Activated CD4-positive, alpha-beta T cell treated with anti-CD3 and anti-CD28 coated beads, Interleukin-2, amount 50 U/mL, for 4 hours (primary cell): ENCODE data around the gene FBXO9.
"Not testable (repeated sequence)": the region's sequence is repeated elsewhere in the genome, so short reads cannot be mapped to it uniquely, and the experiment has no call there.

Source experiments
- DNase-seq, 2 experiments: peaks; one replicate each; pipeline ENCODE4 v3.0.0-alpha.2; 2020

Gene FBXO9

DNA sequence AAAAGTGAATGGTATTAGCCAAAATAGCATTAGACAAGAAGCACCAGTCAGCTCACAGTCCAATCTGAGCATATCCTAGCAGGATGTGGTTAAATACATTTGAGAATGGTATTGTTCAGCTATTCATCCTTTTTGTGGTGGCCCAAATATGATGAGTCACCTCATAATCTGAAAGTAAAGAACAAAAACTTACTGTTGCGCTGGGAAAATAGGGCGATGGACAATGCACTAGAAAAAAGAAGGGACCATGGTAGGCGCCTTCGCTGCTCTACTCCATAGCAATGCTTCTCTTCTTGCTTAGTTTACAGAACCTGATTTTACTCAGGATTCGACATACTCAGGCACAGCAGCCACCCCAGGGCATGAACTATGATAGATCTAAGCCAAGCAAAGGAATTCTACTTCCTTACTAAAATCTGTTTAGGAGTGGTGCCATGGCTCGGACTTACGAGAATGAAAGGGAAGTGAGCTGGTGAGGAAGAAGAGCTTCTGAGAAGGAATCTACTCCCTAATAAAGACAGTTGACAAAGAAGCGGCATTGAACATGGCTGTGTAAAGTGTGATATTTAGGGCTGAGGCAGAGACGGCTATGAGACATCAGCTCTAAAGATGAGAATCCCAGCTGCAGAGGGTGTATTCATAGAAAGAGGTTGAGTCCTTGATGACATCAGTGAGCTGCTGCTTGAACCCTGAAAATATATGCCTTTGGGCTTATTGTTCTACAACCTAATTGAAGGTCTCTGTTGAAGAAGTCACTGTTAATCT is 16.6 kb upstream of the FBXO9 start:
- DNase-seq = no peak

DNA sequence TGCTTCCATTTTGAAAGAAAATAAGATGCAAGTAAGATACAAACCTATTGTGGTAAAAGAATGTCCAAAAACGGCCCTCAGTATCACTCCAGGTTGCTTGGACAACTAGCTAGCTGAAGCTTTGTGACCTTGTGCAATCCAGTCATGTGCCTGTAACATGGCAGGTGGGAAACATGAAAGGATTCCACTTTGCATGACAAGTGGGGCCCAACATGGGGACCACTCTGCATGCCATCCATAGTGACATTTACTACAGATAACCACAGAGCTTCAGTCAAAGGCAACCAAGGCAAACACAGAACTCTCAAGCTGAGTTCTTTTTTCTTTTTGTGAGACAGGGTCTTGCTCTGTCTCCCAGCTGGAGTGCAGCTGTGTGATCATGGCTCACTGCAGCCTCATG is 15.8 kb upstream of the FBXO9 start:
- DNase-seq = no peak

DNA sequence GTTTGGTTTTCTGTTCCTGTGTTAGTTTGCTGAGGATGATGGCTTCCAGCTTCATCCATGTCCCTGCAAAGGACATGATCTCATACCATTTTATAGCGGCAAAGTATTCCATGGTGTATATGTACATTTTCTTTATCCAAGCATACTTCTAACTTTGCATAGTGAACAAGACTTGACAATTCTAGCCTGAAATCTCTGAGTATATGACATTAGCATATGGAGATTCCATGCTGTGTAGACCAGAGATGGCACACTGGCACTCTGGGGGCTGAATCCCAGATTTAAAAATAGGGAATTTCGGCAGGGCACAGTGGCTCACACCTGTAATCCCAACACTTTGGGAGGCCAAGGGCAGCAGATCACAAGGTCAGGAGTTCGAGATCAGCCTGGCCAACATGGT is 13.1 kb upstream of the FBXO9 start:
- not testable (repeated sequence) for DNase-seq

DNA sequence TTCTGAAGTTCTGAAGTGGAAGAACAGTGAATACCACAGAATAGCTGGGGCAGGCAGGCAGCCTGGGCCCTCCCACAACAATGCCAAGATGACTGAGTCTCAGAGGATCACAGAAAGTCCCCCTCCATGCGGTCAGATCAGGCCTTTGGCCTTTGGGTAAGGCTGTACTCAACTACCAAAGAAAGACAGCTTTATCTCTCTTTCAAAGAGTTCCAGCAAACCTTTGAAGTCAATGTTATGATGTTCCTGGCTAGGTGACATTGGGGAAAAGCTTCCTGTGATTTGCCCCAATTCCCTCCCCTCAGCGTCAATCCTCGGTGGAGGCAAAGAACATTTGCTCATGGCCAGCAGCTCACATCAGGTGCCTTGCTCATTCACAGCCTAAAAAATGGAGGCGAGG is 10.7 kb upstream of the FBXO9 start:
- DNase-seq = no peak

DNA sequence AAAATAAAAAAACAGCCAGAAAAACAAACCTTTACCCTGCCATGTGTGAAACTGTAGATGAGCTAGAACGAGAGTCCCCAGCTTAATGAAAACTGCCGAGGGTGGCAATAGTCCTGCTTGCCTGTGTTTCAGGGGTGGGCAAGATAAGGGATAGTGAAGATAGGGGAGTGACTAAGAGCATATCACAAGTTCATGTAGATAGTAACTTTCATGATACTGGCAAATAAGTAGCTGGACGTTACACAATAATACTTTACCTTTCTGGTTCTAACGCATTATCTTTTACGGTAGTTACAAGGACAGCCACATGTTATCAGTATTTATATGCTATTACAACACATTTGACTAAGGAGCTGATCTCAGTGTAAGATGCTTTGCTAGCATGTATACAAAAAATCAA is 9.3 kb upstream of the FBXO9 start:
- DNase-seq = no peak

DNA sequence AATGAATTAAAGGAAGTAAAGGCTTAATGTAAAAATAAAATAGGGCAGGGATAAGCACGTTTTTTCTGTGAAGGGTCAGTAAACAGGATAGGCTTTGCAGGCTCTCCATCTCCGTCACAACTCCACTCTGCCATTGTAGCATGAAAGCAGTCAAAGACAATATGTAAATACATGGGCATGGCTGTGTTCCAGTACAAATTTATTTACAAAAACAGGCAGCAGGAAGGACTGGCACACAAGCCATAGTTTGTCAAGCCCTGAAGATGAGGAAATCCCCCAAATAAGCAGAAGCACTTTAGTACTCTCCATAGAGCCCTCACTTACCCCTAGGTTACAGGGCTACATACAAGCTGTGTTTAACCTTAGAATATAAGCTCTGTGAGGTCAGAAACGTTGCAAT is 8.9 kb upstream of the FBXO9 start:
- DNase-seq = no peak

DNA sequence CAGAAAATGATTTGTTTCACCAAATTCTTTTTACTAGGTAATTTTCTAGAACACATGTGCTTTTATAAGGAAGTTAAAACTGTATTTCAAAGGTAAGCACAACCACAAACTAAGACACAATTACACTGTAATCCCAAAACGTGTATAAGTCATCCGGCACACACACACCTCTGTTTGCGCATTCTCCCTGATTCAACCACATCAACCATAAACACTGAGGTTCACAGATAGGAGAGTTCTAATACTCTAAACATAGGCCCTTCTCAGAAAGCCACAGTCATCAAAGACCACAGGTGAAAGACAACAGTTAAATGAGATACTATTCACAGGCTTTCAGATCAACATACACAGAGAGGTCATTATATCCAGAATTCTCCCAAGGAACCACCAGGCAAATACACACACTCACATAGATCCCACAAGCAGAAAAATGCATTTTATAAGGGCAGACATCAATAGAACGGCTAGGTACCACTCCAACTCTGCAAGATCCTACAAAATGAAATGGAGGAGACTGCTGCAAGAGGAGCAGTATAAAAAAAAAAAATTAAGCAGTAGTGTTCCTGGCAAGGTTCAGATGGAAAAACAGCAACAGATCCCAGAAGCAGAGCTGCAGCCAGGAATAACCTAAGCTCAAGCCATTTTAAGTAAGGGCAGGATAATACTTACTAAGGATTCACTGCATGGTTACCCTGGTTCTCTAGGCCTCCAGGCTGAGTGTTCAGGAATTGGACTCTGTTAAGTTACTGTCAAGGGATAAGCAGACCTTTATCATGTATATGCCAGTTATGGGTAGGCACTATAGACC is 6.6 kb upstream of the FBXO9 start:
- DNase-seq = no peak

DNA sequence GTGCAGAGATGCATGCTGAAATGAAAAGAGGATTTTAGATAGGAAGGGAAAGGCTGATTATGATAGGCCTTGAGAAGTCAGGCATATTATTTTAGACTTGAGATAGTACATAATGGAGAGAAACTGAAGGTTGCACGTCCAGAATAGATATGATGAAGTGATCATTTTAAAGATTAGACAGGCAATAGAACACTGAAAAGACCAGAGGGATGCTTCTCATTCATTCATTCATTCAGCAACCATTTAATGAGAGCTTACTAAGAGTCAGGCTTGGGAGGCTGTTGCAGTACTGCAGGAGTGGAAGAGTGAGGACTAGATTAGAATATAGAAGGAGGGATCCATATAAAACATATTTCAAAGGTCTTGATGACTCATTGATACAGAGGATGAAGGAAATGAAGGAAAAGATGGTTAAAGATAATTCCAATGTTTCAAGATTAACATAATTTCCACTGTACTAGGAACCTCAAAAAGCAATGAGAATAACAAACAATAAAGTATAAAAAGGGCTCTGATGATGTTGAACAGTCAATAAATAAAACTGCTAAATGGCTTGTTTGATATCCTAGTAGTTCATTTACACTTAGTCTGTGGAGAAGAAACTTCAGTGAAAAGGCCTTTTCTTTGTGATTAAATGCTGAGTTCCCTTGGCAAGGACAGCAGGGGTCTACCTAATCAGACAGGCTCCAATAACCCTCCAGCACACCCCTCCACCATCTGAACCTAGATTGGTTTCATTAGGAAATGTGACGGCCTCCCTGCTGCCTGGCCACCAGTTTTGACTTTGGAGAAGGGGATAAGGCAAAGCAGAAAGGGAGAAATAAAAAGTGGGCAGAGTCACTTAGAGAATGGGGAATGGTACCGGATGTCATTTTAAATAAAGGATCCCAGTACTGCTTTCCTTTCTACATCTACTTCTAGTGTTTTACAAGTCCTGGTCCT is 5.3 kb upstream of the FBXO9 start:
- DNase-seq = no peak

DNA sequence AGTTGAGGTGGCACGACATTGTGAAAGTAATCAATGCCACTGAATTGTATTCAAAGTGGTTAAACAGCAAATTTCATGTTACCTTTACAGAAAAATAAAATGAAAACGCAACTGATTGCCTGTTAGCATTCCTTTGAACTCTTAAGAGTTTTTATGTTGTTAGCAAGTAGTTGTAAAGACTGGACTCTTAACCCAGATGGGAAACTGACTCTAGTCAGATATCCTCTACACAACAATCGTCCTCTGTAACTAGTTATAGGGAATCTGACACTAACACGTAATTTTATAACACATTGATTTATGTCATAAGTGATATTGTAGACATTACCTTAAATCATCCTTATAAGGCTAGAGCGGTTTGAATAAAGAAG is 3.0 kb upstream of the FBXO9 start:
- DNase-seq = no peak

DNA sequence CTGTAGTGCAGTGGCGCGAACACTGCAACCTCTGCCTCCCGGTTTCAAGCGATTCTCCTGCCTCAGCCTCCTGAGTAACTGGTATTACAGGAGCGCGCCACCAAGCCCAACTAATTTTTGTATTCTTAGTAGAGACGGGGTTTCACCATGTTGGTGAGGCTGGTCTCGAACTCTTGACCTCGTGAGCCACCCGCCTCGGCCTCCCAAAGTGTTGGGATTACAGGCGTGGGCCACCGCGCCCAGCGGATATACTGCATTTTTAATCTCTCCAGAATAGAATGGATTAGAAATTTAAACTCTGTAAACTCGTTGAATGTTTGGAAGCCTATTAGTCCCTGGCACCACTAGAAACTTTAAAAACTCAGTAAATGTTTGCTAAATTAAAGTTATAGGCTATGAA is 949 bp upstream of the FBXO9 start:
- DNase-seq = not testable (repeated sequence)

DNA sequence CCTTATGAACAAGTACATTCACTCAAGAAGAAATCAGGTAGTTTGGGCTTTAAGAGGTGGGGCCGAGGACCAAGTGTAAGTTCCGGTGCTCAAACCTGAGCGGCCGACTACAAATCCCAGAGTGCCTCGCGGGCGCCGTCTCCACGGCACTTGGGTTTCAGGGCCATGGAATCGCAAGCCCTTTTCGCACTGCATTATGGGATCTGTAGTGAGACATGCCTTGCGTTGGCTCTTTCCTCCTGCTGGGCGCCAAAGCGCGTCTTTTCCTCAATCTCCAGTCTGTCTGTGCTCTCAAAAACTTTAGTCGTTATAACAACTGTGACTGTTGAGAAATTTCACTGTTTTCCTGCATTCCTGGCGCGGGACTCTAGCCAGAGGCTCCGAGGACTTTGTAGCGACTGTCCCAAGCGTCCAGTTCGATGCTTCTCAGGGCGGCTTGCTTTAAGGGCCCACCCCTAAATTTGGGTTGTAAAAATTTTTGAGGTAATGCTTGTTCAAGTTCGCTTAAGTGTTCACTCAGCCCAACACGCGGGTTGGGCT is 408 bp upstream of the FBXO9 start:
- peak; percentile 95 to 96 for DNase-seq

DNA sequence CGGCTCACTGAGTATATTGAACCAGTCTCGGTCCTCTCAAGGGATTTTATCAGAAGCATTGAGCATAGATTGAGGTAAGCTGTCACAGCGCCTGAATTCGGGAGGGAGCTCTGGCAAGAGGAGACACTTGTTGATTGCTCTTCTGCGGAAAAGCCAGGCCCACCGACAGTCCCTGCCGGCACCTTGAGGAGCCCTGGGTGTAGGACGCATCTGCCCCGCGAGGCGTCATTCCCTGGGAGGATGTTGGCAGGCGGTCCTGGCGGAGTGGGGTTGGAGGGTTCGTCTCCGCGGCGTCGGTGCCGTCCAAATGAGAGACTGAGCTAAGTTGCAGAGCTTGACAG is 843 bp downstream of the FBXO9 start:
- peak; percentile 13 to 29 for DNase-seq

DNA sequence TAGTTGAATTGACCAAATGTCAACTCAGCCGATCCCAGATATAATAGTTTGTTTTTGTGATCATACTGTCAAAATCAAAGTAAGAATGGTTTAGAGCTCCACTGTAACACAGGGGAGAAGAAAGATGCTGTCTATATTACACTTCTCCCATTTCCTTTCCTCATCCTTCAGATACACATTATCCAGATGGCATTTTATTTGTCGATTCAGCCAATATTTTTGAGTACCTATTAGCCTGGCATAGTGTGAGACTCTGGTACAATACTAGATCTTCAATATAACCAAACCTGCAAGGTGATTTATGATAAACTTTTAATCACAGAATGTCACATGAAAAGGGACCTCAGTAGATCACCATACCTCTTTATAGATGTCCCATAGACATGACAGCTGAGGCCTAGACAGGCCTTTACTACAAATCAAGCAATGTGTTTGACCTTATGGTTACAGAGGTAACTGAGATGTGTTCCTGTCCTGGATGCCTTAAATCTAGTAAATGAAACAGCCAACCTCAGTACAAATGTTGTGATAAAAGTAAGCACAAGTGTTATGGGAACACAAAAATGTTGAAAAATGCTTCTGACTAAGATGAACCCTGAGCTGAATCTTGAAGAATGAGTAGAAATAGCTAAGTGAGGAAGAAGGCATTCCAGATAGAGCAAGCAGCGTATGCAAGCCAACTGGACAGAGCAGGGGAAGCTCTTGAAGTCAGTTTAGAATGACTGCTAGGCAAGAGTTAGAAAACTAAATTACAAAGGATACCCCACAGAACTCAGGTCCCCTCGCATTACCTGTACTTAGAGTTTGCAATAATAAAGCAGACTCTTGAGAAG is 1.9 kb downstream of the FBXO9 start:
- no peak for DNase-seq

DNA sequence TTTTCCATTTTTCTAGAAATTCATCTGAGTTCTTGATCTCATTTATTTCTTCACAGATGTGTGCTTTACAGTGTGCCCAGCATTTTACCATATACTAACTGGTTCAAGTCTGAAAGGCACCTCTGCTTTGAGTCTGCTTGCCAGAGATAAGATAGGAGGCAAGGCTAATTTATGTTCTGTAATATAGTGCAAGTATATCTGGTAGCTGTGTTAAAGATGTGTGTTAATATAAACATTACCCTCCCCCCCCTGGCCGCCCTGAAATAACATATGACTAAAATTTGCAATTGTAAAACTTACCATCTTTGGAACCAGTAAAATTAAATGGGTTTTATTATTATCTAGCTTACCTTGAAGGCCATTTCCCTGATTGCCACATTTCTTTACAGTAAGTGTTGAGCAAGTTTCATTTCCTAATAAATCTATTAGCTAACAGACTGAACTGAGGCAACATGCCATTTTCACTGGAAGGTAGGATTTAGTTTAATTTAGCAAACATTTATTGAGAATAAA is 2.7 kb downstream of the FBXO9 start:
- DNase-seq = no peak

DNA sequence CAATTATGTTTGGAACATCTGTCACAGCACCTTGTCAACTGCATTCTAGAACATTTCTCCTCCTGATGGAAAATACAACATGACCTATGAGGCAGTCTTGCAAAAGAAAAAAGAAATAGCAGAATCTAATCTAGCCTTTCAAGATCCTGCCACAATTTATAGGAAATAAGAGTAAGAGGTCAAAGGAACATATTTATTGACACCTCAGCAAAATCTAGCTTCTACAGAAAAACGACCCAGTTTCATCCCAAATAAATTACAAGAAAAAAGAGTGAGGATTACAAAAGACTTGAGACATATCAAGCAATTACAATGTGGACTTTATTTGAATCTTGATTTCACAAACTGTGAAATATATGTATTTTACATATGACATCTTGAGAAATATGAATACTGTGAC is 4.2 kb downstream of the FBXO9 start:
- no peak for DNase-seq

DNA sequence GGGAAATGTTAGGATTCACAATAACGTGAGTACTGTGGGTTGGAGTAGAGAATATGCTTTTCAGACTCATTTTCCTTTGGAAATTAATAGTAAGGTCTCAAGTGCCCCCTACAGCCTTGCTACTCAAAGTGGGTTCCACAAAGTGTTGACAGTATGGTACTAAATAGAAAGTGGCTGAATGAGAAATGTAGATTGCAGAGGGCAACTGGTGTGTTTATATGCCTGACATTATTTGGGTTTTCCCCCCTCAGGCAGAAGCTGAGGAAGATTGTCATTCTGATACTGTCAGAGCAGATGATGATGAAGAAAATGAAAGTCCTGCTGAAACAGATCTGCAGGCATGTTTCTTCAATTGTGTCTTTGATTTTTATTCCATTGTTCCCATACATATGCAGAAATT is 5.6 kb downstream of the FBXO9 start:
- DNase-seq = no peak

DNA sequence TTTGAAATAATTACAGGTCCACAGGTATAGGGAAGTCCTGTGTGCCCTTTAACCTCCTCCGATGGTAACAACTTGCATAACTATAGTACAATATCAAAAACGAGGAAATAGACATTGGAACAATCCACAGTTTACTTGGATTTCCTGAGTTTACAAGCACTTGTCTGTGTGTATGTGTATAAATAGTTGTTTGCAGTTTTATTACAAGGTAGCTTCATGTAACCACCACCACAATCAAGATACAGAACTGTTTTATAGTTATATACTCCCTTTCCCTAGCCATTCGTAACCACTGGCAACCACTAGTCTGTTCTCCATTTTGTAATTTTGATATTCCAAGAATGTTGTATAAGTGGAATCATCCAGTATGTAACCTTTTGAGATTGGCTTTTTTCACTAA is 9.1 kb downstream of the FBXO9 start:
- no peak for DNase-seq

DNA sequence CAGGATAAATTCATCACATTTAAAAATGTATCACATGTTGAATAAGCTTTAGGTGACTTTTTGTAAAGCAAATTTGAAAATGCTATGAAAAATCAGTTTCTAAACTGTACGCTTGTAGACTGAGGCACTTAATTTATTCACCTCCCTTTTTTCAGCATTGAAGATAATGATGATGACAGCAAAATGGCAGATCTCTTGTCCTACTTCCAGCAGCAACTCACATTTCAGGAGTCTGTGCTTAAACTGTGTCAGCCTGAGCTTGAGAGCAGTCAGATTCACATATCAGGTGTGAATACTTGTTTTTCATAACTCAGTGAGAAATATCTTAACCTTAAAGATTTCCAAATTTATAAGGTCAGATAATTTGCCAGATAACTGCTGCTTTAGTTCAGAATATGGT is 15.6 kb downstream of the FBXO9 start:
- no peak for DNase-seq

DNA sequence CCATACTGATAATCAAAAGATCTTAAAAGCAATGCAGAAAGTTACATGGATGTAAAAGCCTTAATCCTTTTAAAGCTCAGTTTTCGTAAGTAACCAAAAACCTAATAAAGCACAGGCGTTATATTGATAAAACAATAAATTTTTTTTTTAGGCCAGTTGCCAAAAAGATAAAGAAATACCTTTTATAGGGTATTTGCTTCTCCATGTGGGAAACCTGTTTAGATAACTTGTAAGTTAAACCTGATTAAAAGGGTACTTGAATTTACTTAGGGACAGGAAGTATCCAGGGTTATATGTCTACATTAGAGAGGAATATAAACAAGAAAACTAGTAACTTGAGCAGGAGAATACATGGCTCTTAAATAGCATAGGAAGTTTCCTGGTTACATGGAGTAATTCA is 21.1 kb downstream of the FBXO9 start:
- no peak for DNase-seq

DNA sequence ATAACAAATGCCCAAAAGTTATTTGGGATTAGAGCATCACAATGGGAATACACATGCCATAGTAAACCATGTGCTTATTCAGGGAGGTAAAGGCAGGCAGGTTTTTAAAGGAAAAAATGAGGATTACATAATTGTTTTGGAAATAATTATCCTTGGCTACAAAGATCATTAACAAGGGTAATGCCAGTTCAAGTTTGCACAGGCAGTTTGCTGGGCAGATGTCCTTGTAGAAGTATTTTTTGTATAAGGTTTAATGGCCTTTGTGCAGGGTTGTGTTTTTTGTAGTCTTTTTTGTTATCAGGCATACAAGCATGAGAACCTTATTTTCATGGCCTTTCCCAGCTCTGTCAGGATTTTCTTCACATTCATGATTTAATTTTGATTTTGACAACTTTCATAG is 24.7 kb downstream of the FBXO9 start:
- no peak for DNase-seq

DNA sequence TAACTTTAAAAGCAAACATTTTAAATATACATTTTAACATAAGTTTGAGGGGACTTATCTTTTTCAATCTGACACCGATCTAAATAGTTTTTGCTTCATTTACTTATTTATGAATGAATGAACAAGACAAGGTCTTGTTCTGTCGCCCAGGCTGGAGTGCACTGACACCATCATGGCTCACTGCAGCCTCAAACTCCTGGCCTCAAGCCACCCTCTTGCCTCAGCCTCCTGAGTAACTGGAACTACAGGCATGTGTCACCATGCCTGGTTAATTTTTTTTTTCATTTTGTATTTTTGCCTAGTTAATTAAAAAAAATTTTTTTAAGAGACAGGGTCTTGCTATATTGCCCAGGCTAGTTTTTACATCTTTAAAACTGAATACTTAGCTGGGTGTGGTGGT is 25.4 kb downstream of the FBXO9 start:
- no peak for DNase-seq

DNA sequence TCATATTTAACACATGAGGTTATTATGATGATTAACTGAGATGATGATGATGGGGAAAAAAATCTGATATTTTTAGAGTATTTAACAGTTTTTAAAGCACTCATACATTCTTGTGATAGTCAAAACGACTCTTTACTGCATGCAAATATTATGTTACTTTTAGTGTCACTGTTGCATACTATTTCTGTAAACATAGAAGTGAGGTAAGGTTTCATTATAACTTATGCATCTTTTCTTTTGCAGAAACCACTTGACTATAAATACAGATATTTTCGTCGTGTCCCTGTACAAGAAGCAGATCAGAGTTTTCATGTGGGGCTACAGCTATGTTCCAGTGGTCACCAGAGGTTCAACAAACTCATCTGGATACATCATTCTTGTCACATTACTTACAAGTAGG is 30.1 kb downstream of the FBXO9 start:
- DNase-seq = no peak
